GM12865 (cell line): ENCODE measurements around the gene C1S.

Source experiments
- DNase-seq: peaks from one replicate; pipeline ENCODE4 v3.0.0; 2010; ENCODE audit warnings: low read depth
- H3K4me3 ChIP-seq: 2 replicates; pipeline ENCODE4 v1.5.1; 2011; ENCODE audit warnings: mild to moderate bottlenecking, low read depth, low read length, control low read depth
- CTCF ChIP-seq: IDR thresholded peaks from 2 replicates; pipeline ENCODE4 v1.5.1; 2011; ENCODE audit warnings: low read length, control low read depth, low read depth, inconsistent platforms; ENCODE audit not compliant: insufficient read depth; ENCODE audit errors: missing control alignments

The C1S gene

GRCh38 chr12:7093486-7093885 is 33.0 kb downstream of the C1S start:
- H3K4me3 ChIP-seq: no peak overlapping the region
- no peak for DNase-seq
- TF ChIP-seq CTCF: no peak

GRCh38 chr12:7093892-7094291 is 33.4 kb downstream of the C1S start:
- no peak for TF ChIP-seq CTCF
- no peak overlapping the region for H3K4me3 ChIP-seq
- DNase-seq: no peak

GRCh38 chr12:7096006-7096932 is 35.8 kb downstream of the C1S start:
- no peak for DNase-seq
- no peak overlapping the region for H3K4me3 ChIP-seq
- TF ChIP-seq CTCF: no peak

GRCh38 chr12:7096979-7097378 is 36.5 kb downstream of the C1S start:
- TF ChIP-seq CTCF: no peak
- no peak for DNase-seq

GRCh38 chr12:7099290-7099996 is 38.9 kb downstream of the C1S start:
- TF ChIP-seq CTCF: no peak
- DNase-seq: no peak
- H3K4me3 ChIP-seq: no peak overlapping the region

More at GRCh38 chr12:7096979-7097378, 36.5 kb downstream of the C1S start:
- no peak overlapping the region for H3K4me3 ChIP-seq

GRCh38 chr12:7100239-7100638 is 39.7 kb downstream of the C1S start:
- no peak overlapping the region for H3K4me3 ChIP-seq
- DNase-seq: no peak
- TF ChIP-seq CTCF: no peak
